ENCODE data around the gene ZNF593. TPM values are rescaled to one million over a fixed set of nuclear protein-coding genes. Genes with fewer than 3 reads are reported as not detected.

Gene ZNF593
- total RNA-seq, 2 donors from 2014 or later: 12.8 to 30.5 TPM

GRCh38 chr1:26181586-26182382 is 12.1 kb downstream of the ZNF593 start:
- DNase-seq (ENCODE audit: low spot score): no peak
- no peaks in the 10 kb centered on the region for H3K36me3 ChIP-seq
- no peak overlapping the region for H3K27ac ChIP-seq
- no peak for TF ChIP-seq CTCF (IDR thresholded peaks at IDR 0.05)
- no peaks in the 10 kb centered on the region for H3K27me3 ChIP-seq
- no peaks in the 10 kb centered on the region for H3K9me3 ChIP-seq
- no peak overlapping the region for H3K4me3 ChIP-seq
- no peaks in the 10 kb centered on the region for H3K4me1 ChIP-seq

GRCh38 chr1:26182383-26182696 is 12.6 kb downstream of the ZNF593 start:
- no peaks in the 10 kb centered on the region for H3K4me1 ChIP-seq
- no peak overlapping the region for H3K4me3 ChIP-seq
- no peaks in the 10 kb centered on the region for H3K27me3 ChIP-seq
- no peaks in the 10 kb centered on the region for H3K9me3 ChIP-seq
- H3K36me3 ChIP-seq: no peaks in the 10 kb centered on the region
- no peak for TF ChIP-seq CTCF (IDR thresholded peaks at IDR 0.05)
- no peak overlapping the region for H3K27ac ChIP-seq
- no peak for DNase-seq (ENCODE audit: low spot score)

GRCh38 chr1:26184086-26184485 is 14.4 kb downstream of the ZNF593 start:
- Histone ChIP-seq H3K27ac (no peak overlapping the region), H3K36me3 (no peaks in the 10 kb centered on the region), H3K4me1 (no peaks in the 10 kb centered on the region)

GRCh38 chr1:26184883-26185282 is 15.2 kb downstream of the ZNF593 start:
- Histone ChIP-seq H3K9me3 (no peaks in the 10 kb centered on the region), H3K4me3 (no peak overlapping the region), H3K4me1 (no peaks in the 10 kb centered on the region), H3K27ac (no peak overlapping the region), H3K36me3 (no peaks in the 10 kb centered on the region), H3K27me3 (no peaks in the 10 kb centered on the region)
- no peak for TF ChIP-seq CTCF (IDR thresholded peaks at IDR 0.05)
- DNase-seq (ENCODE audit: low spot score): no peak

More at GRCh38 chr1:26184086-26184485, 14.4 kb downstream of the ZNF593 start:
- H3K9me3 ChIP-seq: no peaks in the 10 kb centered on the region
- H3K4me3 ChIP-seq: no peak overlapping the region
- no peak for TF ChIP-seq CTCF (IDR thresholded peaks at IDR 0.05)
- no peaks in the 10 kb centered on the region for H3K27me3 ChIP-seq
- DNase-seq (ENCODE audit: low spot score): no peak

GRCh38 chr1:26187882-26188281 is 18.2 kb downstream of the ZNF593 start:
- Histone ChIP-seq H3K4me1 (no peaks in the 10 kb centered on the region), H3K9me3 (no peaks in the 10 kb centered on the region), H3K36me3 (no peaks in the 10 kb centered on the region), H3K27ac (no peak overlapping the region), H3K4me3 (no peak overlapping the region), H3K27me3 (no peaks in the 10 kb centered on the region)
- TF ChIP-seq CTCF (IDR thresholded peaks at IDR 0.05): no peak
- DNase-seq (ENCODE audit: low spot score): no peak

- no peak overlapping the region for H3K4me3 ChIP-seq
- H3K27ac ChIP-seq: no peak overlapping the region
- no peaks in the 10 kb centered on the region for H3K36me3 ChIP-seq
- H3K4me1 ChIP-seq: no peaks in the 10 kb centered on the region
- no peak for DNase-seq (ENCODE audit: low spot score)
- TF ChIP-seq CTCF (IDR thresholded peaks at IDR 0.05): no peak
- no peaks in the 10 kb centered on the region for H3K27me3 ChIP-seq
- no peaks in the 10 kb centered on the region for H3K9me3 ChIP-seq
These were observed 18.8 kb downstream of the ZNF593 start for GRCh38 chr1:26188477-26188876.
